Naive thymus-derived CD4-positive, alpha-beta T cell (primary cell): ENCODE measurements around the gene ASIC2. TPM values are rescaled to one million over a fixed set of nuclear protein-coding genes. Genes with fewer than 3 reads are reported as not detected.

ENCODE experiments used
- ATAC-seq: fragments of 150-1000 bp; cut with Tn5 transposase; 2 replicates; pipeline ENCODE4 v1.10.0; 2021; ENCODE audit warnings: mild to moderate bottlenecking, moderate library complexity
- CTCF ChIA-PET: fragments of 350-600 bp; sonication (Branson Sonifier 250); formaldehyde crosslinking; loops from one replicate; lab custom pipeline; 2021; ENCODE audit warnings: antibody characterized with exemption; lab: Charles Lee
- POLR2A ChIA-PET: fragments of 350-600 bp; sonication (Branson Sonifier 250); formaldehyde crosslinking; loops from one replicate; lab custom pipeline; 2021; ENCODE audit warnings: antibody characterized with exemption, inconsistent platforms; lab: Charles Lee
- DNase-seq, 9 donors: peaks; one replicate each; pipeline versions ENCODE4 v3.0.0 to v3.0.0-alpha.2; 2020 to 2022; ENCODE audit warnings: mixed read lengths in 1 of 9
- H3K27ac ChIP-seq: one replicate; pipeline ENCODE4 v1.7.0; 2013; ENCODE audit warnings: mild to moderate bottlenecking, low read depth, low read length, moderate library complexity
- H3K27me3 ChIP-seq, 2 donors: one replicate each; pipeline ENCODE4 v1.7.0; 2013; ENCODE audit warnings: low read length in 2 of 2, mild to moderate bottlenecking in 2 of 2, moderate library complexity in 2 of 2; ENCODE audit not compliant: control insufficient read depth in 2 of 2, insufficient read depth in 2 of 2
- H3K36me3 ChIP-seq, 3 experiments: 1 replicate in 2 of 3; 2 replicates in 1 of 3; pipeline ENCODE4 v1.7.0; 2013; ENCODE audit warnings: low read length in 3 of 3, mild to moderate bottlenecking in 3 of 3, moderate library complexity in 1 of 3; ENCODE audit not compliant: insufficient read depth in 3 of 3, control insufficient read depth in 2 of 3
- H3K4me1 ChIP-seq, 2 donors: one replicate each; pipeline ENCODE4 v1.7.0; 2013; ENCODE audit warnings: low read length in 2 of 2, mild to moderate bottlenecking in 2 of 2, moderate library complexity in 1 of 2; ENCODE audit not compliant: control insufficient read depth in 2 of 2, insufficient read depth in 2 of 2
- H3K4me3 ChIP-seq: 2 replicates; pipeline ENCODE4 v1.7.0; 2013; ENCODE audit warnings: mild to moderate bottlenecking, low read length
- H3K9me3 ChIP-seq, 3 experiments: 1 replicate in 2 of 3; 2 replicates in 1 of 3; pipeline ENCODE4 v1.7.0; 2013; ENCODE audit warnings: low read length in 3 of 3; ENCODE audit not compliant: control insufficient read depth in 2 of 3
- H3K27ac Mint-ChIP-seq, 9 donors: one replicate each; pipeline ENCODE4 v1.8.0; 2020 to 2022; ENCODE audit warnings: mixed read lengths in 9 of 9, mild to moderate bottlenecking in 8 of 9, moderate library complexity in 5 of 9, inconsistent platforms in 2 of 9
- H3K27me3 Mint-ChIP-seq, 5 donors: one replicate each; pipeline ENCODE4 v1.8.0; 2021 to 2022; ENCODE audit warnings: mixed read lengths in 5 of 5, mild to moderate bottlenecking in 1 of 5
- H3K36me3 Mint-ChIP-seq, 5 donors: one replicate each; pipeline ENCODE4 v1.8.0; 2020 to 2022; ENCODE audit warnings: mixed read lengths in 5 of 5, mild to moderate bottlenecking in 3 of 5, inconsistent platforms in 1 of 5
- H3K4me1 Mint-ChIP-seq, 7 donors: one replicate each; pipeline ENCODE4 v1.8.0; 2020 to 2022; ENCODE audit warnings: mixed read lengths in 7 of 7, mild to moderate bottlenecking in 3 of 7, inconsistent platforms in 1 of 7
- H3K4me3 Mint-ChIP-seq, 10 donors: one replicate each; pipeline ENCODE4 v1.8.0; 2020 to 2022; ENCODE audit warnings: mild to moderate bottlenecking in 10 of 10, mixed read lengths in 10 of 10, moderate library complexity in 6 of 10, inconsistent platforms in 2 of 10
- H3K9me3 Mint-ChIP-seq, 11 donors: one replicate each; pipeline ENCODE4 v1.8.0; 2020 to 2022; ENCODE audit warnings: mixed read lengths in 11 of 11, mild to moderate bottlenecking in 4 of 11, inconsistent platforms in 1 of 11, moderate library complexity in 1 of 11
- intact Hi-C, 2 donors: fragments of 100-400 bp; cut with micrococcal nuclease; formaldehyde crosslinking; loops; one replicate each; pipeline ENCODE4 v1.15.1; 2023
- polyA plus RNA-seq, 2 donors: library from polyadenylated mRNA; unstranded; fragments of 300-500 nt; fragmentation: Illumina TruSeq; gene quantifications; one replicate each; pipeline ENCODE4 v1.2.3, GENCODE V29; 2021
- total RNA-seq, 6 experiments: library from RNA in 5 of 6; stranded (reverse) in 5 of 6; gene quantifications; 1 replicate in 5 of 6; 2 replicates in 1 of 6; pipeline ENCODE4 v1.2.3 and lab custom pipeline; 2021 to 2026

The ASIC2 gene
- total and polyA plus RNA-seq, 7 experiments from 2014 or later: not detected

DNA sequence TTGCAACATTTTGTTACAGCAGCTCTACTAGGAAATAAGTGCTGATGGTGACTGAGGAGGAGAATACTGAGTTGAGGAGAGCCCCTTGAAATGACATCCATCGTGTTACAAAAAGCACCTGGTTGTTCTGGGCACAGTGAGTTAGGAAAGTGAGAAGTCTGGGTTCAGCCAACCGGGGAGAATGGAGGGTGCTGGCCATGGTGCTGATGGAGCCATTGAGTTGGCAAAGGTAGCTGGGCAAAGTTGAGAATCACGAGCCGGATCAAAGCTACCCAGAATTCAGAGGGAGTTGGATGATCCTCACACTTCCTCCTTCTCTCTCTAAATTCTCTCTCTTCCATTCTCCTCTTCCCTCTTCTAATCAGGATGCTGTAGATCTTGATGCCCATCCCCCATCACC, 35.0 kb upstream of the ASIC2 start:
- Histone ChIP-seq H3K27ac (no peak overlapping the region), H3K9me3 (no peaks in the 10 kb centered on the region), H3K4me1 (no peaks in the 10 kb centered on the region), H3K36me3 (no peaks in the 10 kb centered on the region), H3K27me3 (no peaks in the 10 kb centered on the region), H3K4me3 (no peak overlapping the region)
- POLR2A ChIA-PET: no interaction called here
- ATAC-seq (no peak), DNase-seq (no peak)
- H3K36me3 Mint-ChIP-seq: no peaks in the 10 kb centered on the region
- intact Hi-C loops: no loop called here
- peaks cover 0 to 16% (median 4%) of the 10 kb centered on the region in 11 donors for H3K9me3 Mint-ChIP-seq
- no peak overlapping the region for H3K4me3 Mint-ChIP-seq
- H3K27me3 Mint-ChIP-seq: peaks cover 0 to 16% (median 11%) of the 10 kb centered on the region in 5 donors
- CTCF ChIA-PET: no interaction called here
- no peaks in the 10 kb centered on the region for H3K4me1 Mint-ChIP-seq
- no peak overlapping the region for H3K27ac Mint-ChIP-seq

GRCh38 chr17:33324736-33325135, 31.6 kb upstream of the ASIC2 start:
- Histone ChIP-seq H3K36me3 (no peaks in the 10 kb centered on the region), H3K9me3 (no peaks in the 10 kb centered on the region), H3K27me3 (no peaks in the 10 kb centered on the region), H3K4me1 (no peaks in the 10 kb centered on the region), H3K4me3 (no peak overlapping the region), H3K27ac (no peak overlapping the region)
- Mint-ChIP-seq H3K36me3 (no peaks in the 10 kb centered on the region), H3K4me3 (no peak overlapping the region), H3K4me1 (no peaks in the 10 kb centered on the region), H3K27ac (no peak overlapping the region), H3K27me3 (peaks cover 0 to 18% (median 13%) of the 10 kb centered on the region in 5 donors), H3K9me3 (peaks cover 0 to 16% (median 4%) of the 10 kb centered on the region in 11 donors)
- ATAC-seq (no peak), DNase-seq (no peak)
- intact Hi-C loops: no loop called here
- POLR2A ChIA-PET: no interaction called here
- CTCF ChIA-PET: no interaction called here

DNA sequence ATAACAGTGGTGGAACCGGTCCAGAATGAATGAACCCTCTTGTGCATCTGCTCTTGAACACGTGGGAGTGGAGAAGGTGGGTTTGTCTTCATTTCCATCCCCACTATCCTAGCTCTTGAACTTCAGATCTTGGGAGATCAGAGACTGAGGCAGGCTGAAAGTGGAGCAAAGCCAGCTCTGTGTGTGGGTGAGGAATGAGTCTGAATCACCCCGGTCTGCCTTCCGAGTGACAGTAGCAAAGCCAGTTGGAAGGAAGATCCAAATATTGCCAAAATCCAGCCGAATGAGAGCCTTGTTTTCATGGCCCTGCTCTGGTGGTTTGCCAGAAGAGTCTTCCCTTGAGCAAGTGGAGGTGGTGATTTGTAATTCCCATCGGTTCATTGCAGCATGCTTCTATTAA, 29.0 kb upstream of the ASIC2 start:
- Histone ChIP-seq H3K27ac (no peak overlapping the region), H3K36me3 (no peaks in the 10 kb centered on the region), H3K4me3 (no peak overlapping the region), H3K27me3 (no peaks in the 10 kb centered on the region), H3K4me1 (no peaks in the 10 kb centered on the region), H3K9me3 (no peaks in the 10 kb centered on the region)
- ATAC-seq: no peak
- DNase-seq: no peak
- ChIA-PET POLR2A (no interaction called here), CTCF (no interaction called here)
- no peaks in the 10 kb centered on the region for H3K36me3 Mint-ChIP-seq
- peaks cover 0 to 8% (median 0%) of the 10 kb centered on the region in 11 donors for H3K9me3 Mint-ChIP-seq
- H3K27ac Mint-ChIP-seq: no peak overlapping the region
- no peak overlapping the region for H3K4me3 Mint-ChIP-seq
- intact Hi-C loops: no loop called here
- H3K27me3 Mint-ChIP-seq: peaks cover 3 to 27% (median 18%) of the 10 kb centered on the region in 5 donors
- no peaks in the 10 kb centered on the region for H3K4me1 Mint-ChIP-seq

- peaks cover 0 to 23% (median 9%) of the 10 kb centered on the region in 5 donors for H3K27me3 Mint-ChIP-seq
- no peaks in the 10 kb centered on the region for H3K27me3 ChIP-seq
- peaks cover 0 to 7% (median 0%) of the 10 kb centered on the region in 11 donors for H3K9me3 Mint-ChIP-seq
- no peaks in the 10 kb centered on the region for H3K36me3 Mint-ChIP-seq
- no peaks in the 10 kb centered on the region for H3K9me3 ChIP-seq
- no peaks in the 10 kb centered on the region for H3K36me3 ChIP-seq
- POLR2A ChIA-PET: no interaction called here
- DNase-seq (no peak), ATAC-seq (no peak)
- H3K4me1 Mint-ChIP-seq: peaks cover 0 to 5% (median 0%) of the 10 kb centered on the region in 7 donors
- CTCF ChIA-PET: no interaction called here
- no peak overlapping the region for H3K4me3 ChIP-seq
- no peak overlapping the region for H3K27ac ChIP-seq
- intact Hi-C loops: no loop called here
- no peak overlapping the region for H3K4me3 Mint-ChIP-seq
- no peaks in the 10 kb centered on the region for H3K4me1 ChIP-seq
- no peak overlapping the region for H3K27ac Mint-ChIP-seq
Measured at GRCh38 chr17:33318241-33318640, 25.1 kb upstream of the ASIC2 start.

- Mint-ChIP-seq H3K9me3 (peaks cover 0 to 7% (median 0%) of the 10 kb centered on the region in 11 donors), H3K36me3 (no peaks in the 10 kb centered on the region), H3K27me3 (peaks cover 0 to 24% (median 17%) of the 10 kb centered on the region in 5 donors), H3K27ac (no peak overlapping the region), H3K4me1 (peaks cover 0 to 5% (median 0%) of the 10 kb centered on the region in 7 donors), H3K4me3 (no peak overlapping the region)
- CTCF ChIA-PET: no interaction called here
- intact Hi-C loops: no loop called here
- POLR2A ChIA-PET: no interaction called here
- Histone ChIP-seq H3K4me3 (no peak overlapping the region), H3K27ac (no peak overlapping the region), H3K36me3 (no peaks in the 10 kb centered on the region), H3K4me1 (no peaks in the 10 kb centered on the region), H3K27me3 (no peaks in the 10 kb centered on the region), H3K9me3 (no peaks in the 10 kb centered on the region)
- ATAC-seq (no peak), DNase-seq (no peak)
Measured at GRCh38 chr17:33316746-33317145, 23.7 kb upstream of the ASIC2 start.

DNA sequence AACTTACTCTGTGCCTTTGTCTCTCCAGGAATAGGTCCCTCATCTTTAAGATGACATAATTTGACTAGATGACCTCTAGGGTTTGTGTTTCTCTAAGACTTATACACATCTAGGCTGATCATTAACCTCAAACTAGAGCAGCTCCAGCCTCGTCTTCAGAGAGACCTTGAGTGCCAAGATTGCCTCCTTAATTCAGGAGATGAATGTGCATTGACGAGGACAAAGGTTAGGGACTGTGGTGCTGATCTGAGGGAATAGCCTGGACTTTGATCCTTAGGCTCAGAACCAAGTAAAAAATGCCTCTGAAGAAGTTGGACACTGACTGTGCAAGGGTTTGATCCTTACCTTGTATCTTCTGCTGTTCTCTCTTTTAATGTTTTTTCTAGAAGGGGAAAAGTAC, 17.2 kb upstream of the ASIC2 start:
- Histone ChIP-seq H3K27me3 (no peaks in the 10 kb centered on the region), H3K4me1 (no peaks in the 10 kb centered on the region), H3K27ac (no peak overlapping the region), H3K9me3 (no peaks in the 10 kb centered on the region), H3K36me3 (no peaks in the 10 kb centered on the region), H3K4me3 (no peak overlapping the region)
- H3K27me3 Mint-ChIP-seq: peaks cover 9 to 42% (median 28%) of the 10 kb centered on the region in 5 donors
- no peak overlapping the region for H3K4me3 Mint-ChIP-seq
- no peak overlapping the region for H3K27ac Mint-ChIP-seq
- ChIA-PET CTCF (no interaction called here), POLR2A (no interaction called here)
- intact Hi-C loops: no loop called here
- H3K9me3 Mint-ChIP-seq: peaks cover 0 to 5% (median 0%) of the 10 kb centered on the region in 11 donors
- DNase-seq: no peak
- ATAC-seq: no peak
- H3K4me1 Mint-ChIP-seq: peaks cover 0 to 5% (median 0%) of the 10 kb centered on the region in 7 donors
- H3K36me3 Mint-ChIP-seq: no peaks in the 10 kb centered on the region

DNA sequence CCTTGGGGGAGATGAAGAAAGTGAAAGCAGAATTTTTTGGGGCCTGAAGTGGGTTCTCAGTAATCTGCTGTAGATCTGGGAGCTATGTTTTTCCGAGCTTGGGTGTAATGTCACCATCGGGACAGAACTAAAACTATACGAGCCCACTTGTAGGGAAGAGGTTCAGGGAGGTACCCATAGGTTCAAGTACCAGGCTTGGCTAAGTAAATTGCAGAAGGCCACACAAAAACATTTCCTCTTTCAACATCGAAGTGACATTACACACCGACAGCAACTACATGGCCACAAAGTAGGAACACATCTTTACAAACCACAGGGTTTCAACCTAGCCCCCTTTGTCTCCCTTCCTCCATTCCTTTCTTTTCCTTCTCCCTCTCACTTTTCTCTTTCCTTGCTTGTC, 10.2 kb upstream of the ASIC2 start:
- POLR2A ChIA-PET: no interaction called here
- Mint-ChIP-seq H3K9me3 (peaks cover 0 to 10% (median 6%) of the 10 kb centered on the region in 11 donors), H3K4me3 (no peak overlapping the region), H3K36me3 (peaks cover 0 to 9% (median 0%) of the 10 kb centered on the region in 5 donors), H3K27ac (no peak overlapping the region), H3K27me3 (peaks cover 14 to 53% (median 30%) of the 10 kb centered on the region in 5 donors), H3K4me1 (peaks cover 0 to 19% (median 9%) of the 10 kb centered on the region in 7 donors)
- no peaks in the 10 kb centered on the region for H3K9me3 ChIP-seq
- intact Hi-C loops: no loop called here
- no peaks in the 10 kb centered on the region for H3K27me3 ChIP-seq
- no peaks in the 10 kb centered on the region for H3K4me1 ChIP-seq
- DNase-seq (no peak), ATAC-seq (no peak)
- H3K27ac ChIP-seq: no peak overlapping the region
- no peaks in the 10 kb centered on the region for H3K36me3 ChIP-seq
- no peak overlapping the region for H3K4me3 ChIP-seq
- CTCF ChIA-PET: no interaction called here
